ENCODE measurements around the gene DNHD1. TPM values are rescaled to one million over a fixed set of nuclear protein-coding genes. Genes with fewer than 3 reads are reported as not detected.

DNHD1 gene
- total and polyA plus RNA-seq, 9 of the 15 experiments (the other 6 are each of a cell fraction or from before 2014, with no cell fraction given): 0.82 to 9.7 (median 3.8) TPM

GRCh38 chr11:6531267-6531752 lies 34.2 kb downstream of the DNHD1 start (continued):
- TF ChIP-seq, protein P1, sequence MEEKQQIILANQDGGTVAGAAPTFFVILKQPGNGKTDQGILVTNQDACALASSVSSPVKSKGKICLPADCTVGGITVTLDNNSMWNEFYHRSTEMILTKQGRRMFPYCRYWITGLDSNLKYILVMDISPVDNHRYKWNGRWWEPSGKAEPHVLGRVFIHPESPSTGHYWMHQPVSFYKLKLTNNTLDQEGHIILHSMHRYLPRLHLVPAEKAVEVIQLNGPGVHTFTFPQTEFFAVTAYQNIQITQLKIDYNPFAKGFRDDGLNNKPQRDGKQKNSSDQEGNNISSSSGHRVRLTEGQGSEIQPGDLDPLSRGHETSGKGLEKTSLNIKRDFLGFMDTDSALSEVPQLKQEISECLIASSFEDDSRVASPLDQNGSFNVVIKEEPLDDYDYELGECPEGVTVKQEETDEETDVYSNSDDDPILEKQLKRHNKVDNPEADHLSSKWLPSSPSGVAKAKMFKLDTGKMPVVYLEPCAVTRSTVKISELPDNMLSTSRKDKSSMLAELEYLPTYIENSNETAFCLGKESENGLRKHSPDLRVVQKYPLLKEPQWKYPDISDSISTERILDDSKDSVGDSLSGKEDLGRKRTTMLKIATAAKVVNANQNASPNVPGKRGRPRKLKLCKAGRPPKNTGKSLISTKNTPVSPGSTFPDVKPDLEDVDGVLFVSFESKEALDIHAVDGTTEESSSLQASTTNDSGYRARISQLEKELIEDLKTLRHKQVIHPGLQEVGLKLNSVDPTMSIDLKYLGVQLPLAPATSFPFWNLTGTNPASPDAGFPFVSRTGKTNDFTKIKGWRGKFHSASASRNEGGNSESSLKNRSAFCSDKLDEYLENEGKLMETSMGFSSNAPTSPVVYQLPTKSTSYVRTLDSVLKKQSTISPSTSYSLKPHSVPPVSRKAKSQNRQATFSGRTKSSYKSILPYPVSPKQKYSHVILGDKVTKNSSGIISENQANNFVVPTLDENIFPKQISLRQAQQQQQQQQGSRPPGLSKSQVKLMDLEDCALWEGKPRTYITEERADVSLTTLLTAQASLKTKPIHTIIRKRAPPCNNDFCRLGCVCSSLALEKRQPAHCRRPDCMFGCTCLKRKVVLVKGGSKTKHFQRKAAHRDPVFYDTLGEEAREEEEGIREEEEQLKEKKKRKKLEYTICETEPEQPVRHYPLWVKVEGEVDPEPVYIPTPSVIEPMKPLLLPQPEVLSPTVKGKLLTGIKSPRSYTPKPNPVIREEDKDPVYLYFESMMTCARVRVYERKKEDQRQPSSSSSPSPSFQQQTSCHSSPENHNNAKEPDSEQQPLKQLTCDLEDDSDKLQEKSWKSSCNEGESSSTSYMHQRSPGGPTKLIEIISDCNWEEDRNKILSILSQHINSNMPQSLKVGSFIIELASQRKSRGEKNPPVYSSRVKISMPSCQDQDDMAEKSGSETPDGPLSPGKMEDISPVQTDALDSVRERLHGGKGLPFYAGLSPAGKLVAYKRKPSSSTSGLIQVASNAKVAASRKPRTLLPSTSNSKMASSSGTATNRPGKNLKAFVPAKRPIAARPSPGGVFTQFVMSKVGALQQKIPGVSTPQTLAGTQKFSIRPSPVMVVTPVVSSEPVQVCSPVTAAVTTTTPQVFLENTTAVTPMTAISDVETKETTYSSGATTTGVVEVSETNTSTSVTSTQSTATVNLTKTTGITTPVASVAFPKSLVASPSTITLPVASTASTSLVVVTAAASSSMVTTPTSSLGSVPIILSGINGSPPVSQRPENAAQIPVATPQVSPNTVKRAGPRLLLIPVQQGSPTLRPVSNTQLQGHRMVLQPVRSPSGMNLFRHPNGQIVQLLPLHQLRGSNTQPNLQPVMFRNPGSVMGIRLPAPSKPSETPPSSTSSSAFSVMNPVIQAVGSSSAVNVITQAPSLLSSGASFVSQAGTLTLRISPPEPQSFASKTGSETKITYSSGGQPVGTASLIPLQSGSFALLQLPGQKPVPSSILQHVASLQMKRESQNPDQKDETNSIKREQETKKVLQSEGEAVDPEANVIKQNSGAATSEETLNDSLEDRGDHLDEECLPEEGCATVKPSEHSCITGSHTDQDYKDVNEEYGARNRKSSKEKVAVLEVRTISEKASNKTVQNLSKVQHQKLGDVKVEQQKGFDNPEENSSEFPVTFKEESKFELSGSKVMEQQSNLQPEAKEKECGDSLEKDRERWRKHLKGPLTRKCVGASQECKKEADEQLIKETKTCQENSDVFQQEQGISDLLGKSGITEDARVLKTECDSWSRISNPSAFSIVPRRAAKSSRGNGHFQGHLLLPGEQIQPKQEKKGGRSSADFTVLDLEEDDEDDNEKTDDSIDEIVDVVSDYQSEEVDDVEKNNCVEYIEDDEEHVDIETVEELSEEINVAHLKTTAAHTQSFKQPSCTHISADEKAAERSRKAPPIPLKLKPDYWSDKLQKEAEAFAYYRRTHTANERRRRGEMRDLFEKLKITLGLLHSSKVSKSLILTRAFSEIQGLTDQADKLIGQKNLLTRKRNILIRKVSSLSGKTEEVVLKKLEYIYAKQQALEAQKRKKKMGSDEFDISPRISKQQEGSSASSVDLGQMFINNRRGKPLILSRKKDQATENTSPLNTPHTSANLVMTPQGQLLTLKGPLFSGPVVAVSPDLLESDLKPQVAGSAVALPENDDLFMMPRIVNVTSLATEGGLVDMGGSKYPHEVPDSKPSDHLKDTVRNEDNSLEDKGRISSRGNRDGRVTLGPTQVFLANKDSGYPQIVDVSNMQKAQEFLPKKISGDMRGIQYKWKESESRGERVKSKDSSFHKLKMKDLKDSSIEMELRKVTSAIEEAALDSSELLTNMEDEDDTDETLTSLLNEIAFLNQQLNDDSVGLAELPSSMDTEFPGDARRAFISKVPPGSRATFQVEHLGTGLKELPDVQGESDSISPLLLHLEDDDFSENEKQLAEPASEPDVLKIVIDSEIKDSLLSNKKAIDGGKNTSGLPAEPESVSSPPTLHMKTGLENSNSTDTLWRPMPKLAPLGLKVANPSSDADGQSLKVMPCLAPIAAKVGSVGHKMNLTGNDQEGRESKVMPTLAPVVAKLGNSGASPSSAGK (IDR thresholded peaks at IDR 0.05): no peak
- 0 out of 2 replicates have a peak, but pooled peaks have one; percentile 47 for TF ChIP-seq FOXP1 (CRISPR knock-in tag; IDR thresholded peaks at IDR 0.05)
- peak; percentile 79 for TF ChIP-seq CC2D1A (IDR thresholded peaks at IDR 0.05)
- no peak for TF ChIP-seq POLR2A (conservative IDR thresholded peaks at IDR 0.05)
- no peak for TF ChIP-seq ZNF518B (CRISPR knock-in tag; IDR thresholded peaks at IDR 0.05)
- TF ChIP-seq ETS2 (tag; IDR thresholded peaks at IDR 0.05; ENCODE audit: borderline replicate concordance, poor library complexity, severe bottlenecking): no peak
- TF ChIP-seq, protein P2, sequence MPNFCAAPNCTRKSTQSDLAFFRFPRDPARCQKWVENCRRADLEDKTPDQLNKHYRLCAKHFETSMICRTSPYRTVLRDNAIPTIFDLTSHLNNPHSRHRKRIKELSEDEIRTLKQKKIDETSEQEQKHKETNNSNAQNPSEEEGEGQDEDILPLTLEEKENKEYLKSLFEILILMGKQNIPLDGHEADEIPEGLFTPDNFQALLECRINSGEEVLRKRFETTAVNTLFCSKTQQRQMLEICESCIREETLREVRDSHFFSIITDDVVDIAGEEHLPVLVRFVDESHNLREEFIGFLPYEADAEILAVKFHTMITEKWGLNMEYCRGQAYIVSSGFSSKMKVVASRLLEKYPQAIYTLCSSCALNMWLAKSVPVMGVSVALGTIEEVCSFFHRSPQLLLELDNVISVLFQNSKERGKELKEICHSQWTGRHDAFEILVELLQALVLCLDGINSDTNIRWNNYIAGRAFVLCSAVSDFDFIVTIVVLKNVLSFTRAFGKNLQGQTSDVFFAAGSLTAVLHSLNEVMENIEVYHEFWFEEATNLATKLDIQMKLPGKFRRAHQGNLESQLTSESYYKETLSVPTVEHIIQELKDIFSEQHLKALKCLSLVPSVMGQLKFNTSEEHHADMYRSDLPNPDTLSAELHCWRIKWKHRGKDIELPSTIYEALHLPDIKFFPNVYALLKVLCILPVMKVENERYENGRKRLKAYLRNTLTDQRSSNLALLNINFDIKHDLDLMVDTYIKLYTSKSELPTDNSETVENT (CRISPR knock-in tag; IDR thresholded peaks at IDR 0.05): no peak
- TF ChIP-seq ZNF431 (CRISPR knock-in tag; IDR thresholded peaks at IDR 0.05): no peak
- TF ChIP-seq ZNF232 (CRISPR knock-in tag; IDR thresholded peaks at IDR 0.05): no peak
- no peak for TF ChIP-seq E2F3 (CRISPR knock-in tag; IDR thresholded peaks at IDR 0.05)
- no peak for TF ChIP-seq PHB (CRISPR knock-in tag; IDR thresholded peaks at IDR 0.05)
- TF ChIP-seq TEAD1 (CRISPR knock-in tag; IDR thresholded peaks at IDR 0.05): peak in 1 of 2 experiments; percentile 79; a peak in 1 of 4 replicates
